GM12878 (cell line): ENCODE measurements around the gene KRTAP3-2.
"Not testable (repeated sequence)": the region's sequence is repeated elsewhere in the genome, so short reads cannot be mapped to it uniquely, and the experiment has no call there.

Experiments used
- CHD2 ChIP-seq: IDR thresholded peaks from 2 replicates; pipeline ENCODE4 v1.6.1; 2011; ENCODE audit warnings: low read depth, low read length, improper control_type of control experiment, borderline replicate concordance
- CREB1 ChIP-seq: IDR thresholded peaks from 2 replicates; pipeline ENCODE4 v1.6.1; 2012; ENCODE audit warnings: low read depth, mild to moderate bottlenecking, inconsistent platforms
- CTCF ChIP-seq, 3 experiments: IDR thresholded peaks in 2 of 3; conservative IDR thresholded peaks in 1 of 3; 2 replicates each; pipeline ENCODE4 v1.5.1; 2011; ENCODE audit warnings: low read depth in 3 of 3, low read length in 3 of 3, mild to moderate bottlenecking in 3 of 3, control low read depth in 2 of 3, moderate library complexity in 2 of 3, inconsistent platforms in 1 of 3, mixed read lengths in 1 of 3; ENCODE audit not compliant: control insufficient read depth in 2 of 3, insufficient read depth in 1 of 3; ENCODE audit errors: extremely low read depth in 1 of 3
- EP300 ChIP-seq, 2 experiments: fragments of 150-350 bp in 1 of 2; IDR thresholded peaks; 2 replicates each; pipeline ENCODE4 v1.6.1; 2011 to 2012; ENCODE audit warnings: low read depth in 2 of 2, low read length in 2 of 2, borderline replicate concordance in 1 of 2, improper control_type of control experiment in 1 of 2, inconsistent platforms in 1 of 2; ENCODE audit not compliant: control insufficient read depth in 1 of 2
- EZH2 ChIP-seq: IDR thresholded peaks from 2 replicates; pipeline ENCODE4 v1.6.1; 2012; ENCODE audit warnings: low read depth, mild to moderate bottlenecking, control low read depth, inconsistent platforms, low read length, borderline replicate concordance; ENCODE audit not compliant: control insufficient read depth
- SUZ12 ChIP-seq: fragments of 200-600 bp; sonication (generic); IDR thresholded peaks from one replicate; pipeline ENCODE4 v1.6.1; 2018; ENCODE audit warnings: antibody characterized with exemption, mild to moderate bottlenecking; ENCODE audit not compliant: unreplicated experiment
- YBX1 ChIP-seq: fragments of 450-650 bp; IDR thresholded peaks from 2 replicates; pipeline ENCODE4 v1.6.1; 2016; ENCODE audit warnings: antibody characterized with exemption
- ZNF687 ChIP-seq: fragments of 450-650 bp; IDR thresholded peaks from 2 replicates; pipeline ENCODE4 v1.6.1; 2017; ENCODE audit warnings: mild to moderate bottlenecking, moderate library complexity

DNA sequence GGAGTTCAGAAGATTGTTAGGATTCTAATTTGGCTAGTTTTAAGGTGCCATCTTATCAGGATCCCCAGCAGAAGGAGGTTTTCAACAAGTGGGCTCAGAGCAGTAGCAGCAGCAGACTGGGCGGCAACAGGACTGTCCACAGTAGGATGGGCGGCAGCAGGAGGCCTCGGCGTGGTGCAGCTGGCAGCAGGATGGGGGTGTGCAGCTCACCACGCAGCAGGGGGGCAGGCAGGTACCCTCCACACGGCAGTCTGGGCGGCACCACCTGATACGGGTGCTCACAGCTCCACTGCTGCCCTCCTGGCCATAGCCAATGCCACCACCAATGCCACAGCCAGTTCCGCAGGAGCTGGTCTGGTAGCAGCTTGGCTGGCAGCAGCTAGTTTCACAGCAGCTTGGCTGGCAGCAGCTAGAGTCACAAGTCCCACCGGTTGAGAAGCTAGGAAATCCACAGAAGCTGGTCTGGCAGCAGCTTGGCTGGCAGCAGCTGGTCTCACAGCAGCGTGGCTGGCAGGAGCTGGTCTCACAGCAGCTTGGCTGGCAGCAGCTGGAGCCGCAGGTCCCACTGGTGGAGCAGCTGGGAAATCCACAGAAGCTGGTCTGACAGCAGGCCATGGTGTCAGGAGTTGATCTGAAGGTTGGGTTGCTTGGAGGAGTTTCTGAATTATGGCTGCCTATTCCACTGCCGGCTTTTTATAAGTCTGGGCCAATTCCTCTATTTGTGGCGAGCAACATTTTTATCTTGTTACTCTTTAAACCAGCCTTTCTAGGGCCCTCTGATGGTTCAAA, 41.3 kb upstream of the KRTAP3-2 start, which contains the start of gene KRTAP1-1:
- TF ChIP-seq SUZ12; YBX1; EZH2; EP300 (IDR thresholded peaks at IDR 0.05; ENCODE audit: borderline replicate concordance in 1 of 2, control insufficient read depth in 1 of 2, low read depth in 2 of 2, low read length in 2 of 2); CTCF (IDR thresholded peaks at IDR 0.05 in 2 of 3, conservative IDR thresholded peaks at IDR 0.05 in 1 of 3; ENCODE audit: control insufficient read depth in 2 of 3, extremely low read depth in 1 of 3, insufficient read depth in 1 of 3, low read depth in 3 of 3, low read length in 3 of 3); CREB1; CHD2; ZNF687: not testable (repeated sequence)
